GM12878 (cell line): ENCODE results near the gene BMPR1B. TPM values are rescaled to one million over a fixed set of nuclear protein-coding genes. Genes with fewer than 3 reads are reported as not detected.

ENCODE experiments used
- ATAC-seq: fragments of 200-7000 bp; cut with Tn5 transposase; 3 replicates; pipeline ENCODE4 v1.9.1; 2020; ENCODE audit warnings: mild to moderate bottlenecking, moderate library complexity
- BruUV-seq: library from RNA; stranded (reverse); fragments of 400-500 nt; replicated peaks from 2 replicates; lab custom pipeline; 2021; lab: Mats Ljungman, UMichigan
- CTCF ChIA-PET: fragments of 300-600 bp; sonication (Branson Sonifier 250); formaldehyde crosslinking; extraction: SDS; loops from one replicate; lab custom pipeline; 2021; ENCODE audit warnings: inconsistent platforms; lab: Yijun Ruan, JAX
- POLR2A ChIA-PET: fragments of 350-600 bp; formaldehyde crosslinking; extraction: SDS; loops from one replicate; lab custom pipeline; 2021; ENCODE audit warnings: inconsistent platforms; lab: Charles Lee
- RAD21 ChIA-PET: fragments of 300-600 bp; sonication (Branson Sonifier 250); formaldehyde crosslinking; loops from one replicate; lab custom pipeline; 2023; ENCODE audit warnings: antibody characterized with exemption; ENCODE audit not compliant: unreplicated experiment; lab: Charles Lee
- SMC1A ChIA-PET: fragments of 300-600 bp; sonication (Branson Sonifier 250); formaldehyde crosslinking; loops from one replicate; lab custom pipeline; 2023; ENCODE audit not compliant: unreplicated experiment, uncharacterized antibody; lab: Charles Lee
- DNase-seq: peaks from one replicate; pipeline ENCODE4 v3.0.0-alpha.2; 2011; ENCODE audit warnings: low read depth, low spot score
- FAIRE-seq: peaks from 3 replicates; lab custom pipeline; 2011; peaks lifted over from hg19 to GRCh38; lab: Jason Lieb, UNC
- H2AFZ ChIP-seq: 2 replicates; pipeline ENCODE4 v1.6.0; 2011; ENCODE audit warnings: low read depth, low read length, control low read depth; ENCODE audit not compliant: control insufficient read depth
- H3K27ac ChIP-seq: 2 replicates; pipeline ENCODE4 v1.5.1; 2011; ENCODE audit warnings: control low read depth; ENCODE audit not compliant: control insufficient read depth, insufficient read depth
- H3K27me3 ChIP-seq, 2 experiments: replicated peaks in 1 of 2; 2 replicates each; pipeline versions ENCODE4 v1.6.0 to v1.6.1; 2011; ENCODE audit warnings: low read length in 1 of 2; ENCODE audit not compliant: control insufficient read depth in 2 of 2, insufficient read depth in 2 of 2
- H3K36me3 ChIP-seq, 2 experiments: 2 replicates each; pipeline ENCODE4 v1.5.1; 2011; ENCODE audit warnings: low read length in 1 of 2; ENCODE audit not compliant: control insufficient read depth in 2 of 2, insufficient read depth in 2 of 2
- H3K4me1 ChIP-seq: 2 replicates; pipeline ENCODE4 v1.6.1; 2011; ENCODE audit warnings: mild to moderate bottlenecking, low read length, moderate library complexity, mixed read lengths; ENCODE audit not compliant: control insufficient read depth, insufficient read depth
- H3K4me2 ChIP-seq: 2 replicates; pipeline ENCODE4 v1.6.0; 2011; ENCODE audit warnings: control low read depth; ENCODE audit not compliant: control insufficient read depth, insufficient read depth
- H3K4me3 ChIP-seq: fragments of 200-600 bp; sonication (generic); 2 replicates; pipeline ENCODE4 v1.5.1; 2016
- H3K79me2 ChIP-seq: 2 replicates; pipeline ENCODE4 v1.6.0; 2011; ENCODE audit warnings: low read length; ENCODE audit not compliant: control insufficient read depth, insufficient read depth
- H3K9ac ChIP-seq: 2 replicates; pipeline ENCODE4 v1.8.0; 2011; ENCODE audit warnings: low read length, control low read depth, mixed read lengths; ENCODE audit not compliant: control insufficient read depth, insufficient read depth
- H3K9me3 ChIP-seq: replicated peaks from 3 replicates; pipeline ENCODE4 v1.5.1; 2011; ENCODE audit warnings: mild to moderate bottlenecking, low read length; ENCODE audit not compliant: control insufficient read depth, insufficient read depth
- H4K20me1 ChIP-seq: 2 replicates; pipeline ENCODE4 v1.6.0; 2011; ENCODE audit not compliant: control insufficient read depth, insufficient read depth
- ASH2L ChIP-seq: fragments of 300-600, 200-600 bp; sonication (generic); IDR thresholded peaks from 2 replicates; pipeline ENCODE4 v1.6.1; 2017; ENCODE audit warnings: low read depth, mild to moderate bottlenecking, borderline replicate concordance
- BMI1 ChIP-seq: fragments of 450-650 bp; IDR thresholded peaks from 2 replicates; pipeline ENCODE4 v1.6.1; 2016; ENCODE audit warnings: mild to moderate bottlenecking, moderate library complexity, borderline replicate concordance
- BRCA1 ChIP-seq: IDR thresholded peaks from 2 replicates; pipeline ENCODE4 v1.6.1; 2011; ENCODE audit warnings: low read depth, low read length, improper control_type of control experiment
- EED ChIP-seq: sonication (generic); IDR thresholded peaks from 2 replicates; pipeline ENCODE4 v1.6.1; 2016; ENCODE audit warnings: antibody characterized with exemption, low read depth
- EP300 ChIP-seq, 2 experiments: fragments of 150-350 bp in 1 of 2; IDR thresholded peaks; 2 replicates each; pipeline ENCODE4 v1.6.1; 2011 to 2012; ENCODE audit warnings: low read depth in 2 of 2, low read length in 2 of 2, borderline replicate concordance in 1 of 2, improper control_type of control experiment in 1 of 2, inconsistent platforms in 1 of 2; ENCODE audit not compliant: control insufficient read depth in 1 of 2
- MLLT1 ChIP-seq: fragments of 450-650 bp; IDR thresholded peaks from 2 replicates; pipeline ENCODE4 v1.6.1; 2016; ENCODE audit warnings: mild to moderate bottlenecking
- NR2F1 ChIP-seq: fragments of 450-650 bp; conservative IDR thresholded peaks from 2 replicates; pipeline ENCODE4 v1.6.1; 2017; ENCODE audit warnings: mild to moderate bottlenecking
- RCOR1 ChIP-seq: conservative IDR thresholded peaks from 2 replicates; pipeline ENCODE4 v1.6.1; 2012; ENCODE audit warnings: low read depth, low read length, improper control_type of control experiment
- SMARCA5 ChIP-seq: fragments of 450-650 bp; IDR thresholded peaks from 2 replicates; pipeline ENCODE4 v1.6.1; 2017; ENCODE audit warnings: mild to moderate bottlenecking
- STAT1 ChIP-seq: fragments of 450-650 bp; conservative IDR thresholded peaks from 2 replicates; pipeline ENCODE4 v1.6.1; 2014; ENCODE audit warnings: antibody characterized with exemption, mild to moderate bottlenecking
- WGBS: methylation state at CpG from one replicate; pipeline ENCODE4 v1.1.6; 2016; ENCODE audit warnings: low lambda C conversion rate; ENCODE audit not compliant: insufficient replicate concordance, insufficient coverage; ENCODE audit errors: missing lambda C conversion rate; 5-methylcytosine and 5-hydroxymethylcytosine counted together
- in situ Hi-C: fragments of 300-500 bp; cut with MboI; formaldehyde crosslinking; loops from 9 replicates; pipeline ENCODE4 v1.14.3; 2018; ENCODE audit warnings: mixed read lengths
- intact Hi-C: fragments of 100-400 bp; cut with micrococcal nuclease; formaldehyde crosslinking; loops from one replicate; pipeline ENCODE4 v1.14.2; 2022; ENCODE audit not compliant: unreplicated experiment
- polyA plus RNA-seq, 11 experiments: library from polyadenylated mRNA; depleted of rRNA in 4 of 11; unstranded in 6 of 11; stranded (reverse) in 5 of 11; fragments of >200 nt; fragmentation: Nextera tagmentation in 4 of 11; fragmentation: Illumina TruSeq in 1 of 11; extraction: Ambion mirVana in 4 of 11; extraction: Trizol in 1 of 11; gene quantifications; 1 replicate in 1 of 11; 2 replicates in 10 of 11; pipeline versions ENCODE4 v1.2.1 to v1.2.3, GENCODE V29; 2011 to 2016; ENCODE audit warnings: inconsistent platforms in 2 of 11, missing spikeins in 2 of 11, low read depth in 1 of 11
- total RNA-seq, 4 experiments: library from RNA; depleted of rRNA in 3 of 4; stranded (reverse); fragments of >200 nt in 3 of 4; fragmentation: Illumina TruSeq in 1 of 4; extraction: Trizol in 1 of 4; gene quantifications; 2 replicates each; pipeline versions ENCODE4 v1.2.1 to v1.2.3, GENCODE V29; 2013 to 2021

BMPR1B gene
- total and polyA plus RNA-seq, 10 of the 15 experiments (the other 5 are each of a cell fraction or from before 2014, with no cell fraction given) = not detected

DNA sequence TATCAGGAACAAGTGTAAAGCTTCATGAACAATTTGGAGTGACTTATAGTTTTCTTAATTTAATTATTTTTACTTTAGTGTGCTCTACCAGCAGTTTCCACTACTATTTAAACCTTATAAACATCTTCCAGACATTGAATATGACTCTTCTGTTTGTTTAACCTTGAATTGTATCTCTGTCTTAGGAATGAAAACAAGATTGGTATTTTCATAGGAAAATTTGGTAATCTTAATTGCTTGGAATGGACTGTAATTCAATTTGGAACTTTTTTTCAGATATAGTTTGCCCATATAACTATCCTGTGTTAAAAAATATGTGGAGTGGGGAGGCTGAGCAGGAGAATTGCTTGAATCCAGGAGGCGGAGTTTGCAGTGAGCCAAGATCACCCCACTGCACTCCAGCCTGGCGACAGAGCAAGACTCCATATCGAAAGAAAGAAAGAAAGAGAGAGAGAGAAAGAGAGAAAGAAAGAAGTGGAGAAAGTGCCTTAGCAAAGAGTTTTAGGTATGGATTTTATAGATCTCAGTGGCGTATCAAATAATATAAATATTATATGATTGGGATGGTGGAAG lies 242.4 kb downstream of the BMPR1B start:
- no peaks in the 10 kb centered on the region for H3K4me1 ChIP-seq
- 33% methylated on average over 4 of the region's 4 CpGs for WGBS
- POLR2A ChIA-PET = no interaction called here
- DNase-seq (no peak), ATAC-seq (no peak), FAIRE-seq (no peak)
- CTCF ChIA-PET = no interaction called here
- no peak overlapping the region for H3K4me3 ChIP-seq
- H3K9me3 ChIP-seq = no peaks in the 10 kb centered on the region
- H3K27me3 ChIP-seq = no peaks in the 10 kb centered on the region
- TF ChIP-seq EP300 (IDR thresholded peaks at IDR 0.05; ENCODE audit: borderline replicate concordance in 1 of 2, control insufficient read depth in 1 of 2, low read depth in 2 of 2, low read length in 2 of 2) (no peak), EED (no peak), NR2F1 (no peak), RCOR1 (no peak), MLLT1 (no peak), STAT1 (no peak), BMI1 (no peak), SMARCA5 (no peak), BRCA1 (no peak), ASH2L (no peak)
- no peak overlapping the region for H3K4me2 ChIP-seq
- SMC1A ChIA-PET = interaction anchor here (0.6 to 1.4 kb wide), 3 partner anchors 26 to 98 kb away, joined by 3 read pairs; no protein-coding TSS in a partner anchor
- H3K36me3 ChIP-seq = no peaks in the 10 kb centered on the region
- H2AFZ ChIP-seq = no peak overlapping the region
- no peaks in the 10 kb centered on the region for H3K79me2 ChIP-seq
- RAD21 ChIA-PET = no interaction called here
- intact Hi-C loops (no loop called here), in situ Hi-C loops (no loop called here)
- H3K9ac ChIP-seq = no peak overlapping the region
- no TSS peak for BruUV-seq
- H3K27ac ChIP-seq = no peak overlapping the region
- H4K20me1 ChIP-seq = no peaks in the 10 kb centered on the region
